ENCODE measurements around the gene UPK3B.
"Not testable (repeated sequence)": the region's sequence is repeated elsewhere in the genome, so short reads cannot be mapped to it uniquely, and the experiment has no call there.

The UPK3B gene

DNA sequence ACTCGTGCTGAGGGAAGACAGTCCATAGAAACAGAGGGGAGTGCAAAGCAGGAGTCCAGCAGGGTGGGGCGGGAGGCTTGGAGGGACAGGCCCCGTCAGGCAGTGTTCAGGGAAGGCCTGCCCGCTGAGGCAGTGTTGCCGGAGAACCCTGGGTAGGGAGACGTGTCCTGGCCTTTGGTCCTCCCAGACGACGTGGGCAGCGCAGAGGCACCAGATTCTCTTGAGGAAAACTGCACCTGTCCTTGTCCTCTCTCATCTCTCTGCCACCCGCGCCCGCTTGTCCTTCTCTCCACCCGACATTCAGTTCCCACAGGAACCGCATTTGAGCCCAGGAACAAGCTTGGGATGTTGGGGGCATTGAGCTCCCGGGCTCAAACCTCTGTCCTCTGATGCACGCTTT lies 14.6 kb upstream of the UPK3B start:
- not testable (repeated sequence) for DNase-seq

DNA sequence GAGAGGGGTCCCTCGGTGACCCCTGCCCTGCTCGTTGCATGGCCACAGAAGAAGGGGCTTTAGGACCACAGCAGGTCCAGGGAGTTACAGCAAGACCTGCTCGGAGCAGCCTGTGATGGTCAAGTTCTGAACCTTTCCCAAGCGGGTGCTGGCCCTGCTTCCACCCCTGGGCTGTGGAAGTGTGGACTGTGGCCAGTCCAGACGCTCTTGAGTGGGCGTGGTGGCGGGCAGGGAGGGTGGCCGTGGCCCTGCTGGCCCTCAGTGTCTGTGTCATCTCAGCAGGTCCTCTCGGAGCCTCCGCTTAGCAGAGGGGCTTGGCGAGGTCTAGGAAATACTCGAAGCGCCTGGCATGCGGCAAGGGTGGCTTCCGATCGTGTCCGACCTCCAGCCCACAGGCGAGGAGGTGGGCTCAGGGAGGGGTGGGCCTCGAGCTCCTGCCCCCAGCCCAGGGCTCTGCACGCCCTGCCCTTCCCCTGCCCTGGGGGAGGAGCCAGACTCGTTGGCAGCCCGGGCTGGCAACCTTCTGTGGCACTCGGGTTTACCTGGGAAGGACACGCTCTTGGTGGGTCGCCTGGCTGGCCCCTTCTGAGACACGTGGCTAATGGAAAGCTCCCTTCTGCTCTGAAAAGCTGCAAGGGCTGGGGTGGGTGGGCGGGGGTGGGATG lies 12.3 kb upstream of the UPK3B start:
- not testable (repeated sequence) for DNase-seq

DNA sequence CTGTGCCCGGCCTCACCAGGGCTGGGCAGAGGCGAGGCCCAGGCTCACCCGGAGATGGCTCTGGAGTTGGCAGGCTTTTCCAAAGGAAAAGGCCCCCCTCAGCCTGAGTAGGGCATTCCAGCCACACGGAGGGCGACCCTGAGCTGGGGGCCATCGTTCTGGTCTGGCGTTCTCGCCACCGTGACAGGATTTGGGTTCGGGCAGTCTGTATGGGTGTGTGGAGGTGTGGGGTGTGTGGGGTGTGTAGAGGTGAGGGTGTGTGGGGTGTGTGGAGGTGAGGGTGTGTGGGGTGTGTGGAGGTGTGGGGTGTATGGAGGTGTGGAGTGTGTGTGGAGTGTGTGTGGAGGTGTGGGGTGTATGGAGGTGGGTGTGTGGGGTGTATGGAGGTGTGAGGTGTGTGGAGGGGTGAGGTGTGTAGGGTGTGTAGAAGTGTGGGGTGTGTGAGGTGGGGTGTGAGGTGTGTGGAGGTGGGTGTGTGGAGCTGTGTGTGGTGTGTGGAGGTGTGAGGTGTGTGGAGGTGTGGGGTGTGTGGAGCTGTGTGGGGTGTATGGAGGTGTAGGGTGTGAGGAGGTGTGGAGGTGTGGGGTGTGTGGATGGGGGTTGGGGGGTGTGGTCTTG lies 11.7 kb upstream of the UPK3B start:
- DNase-seq: not testable (repeated sequence)

DNA sequence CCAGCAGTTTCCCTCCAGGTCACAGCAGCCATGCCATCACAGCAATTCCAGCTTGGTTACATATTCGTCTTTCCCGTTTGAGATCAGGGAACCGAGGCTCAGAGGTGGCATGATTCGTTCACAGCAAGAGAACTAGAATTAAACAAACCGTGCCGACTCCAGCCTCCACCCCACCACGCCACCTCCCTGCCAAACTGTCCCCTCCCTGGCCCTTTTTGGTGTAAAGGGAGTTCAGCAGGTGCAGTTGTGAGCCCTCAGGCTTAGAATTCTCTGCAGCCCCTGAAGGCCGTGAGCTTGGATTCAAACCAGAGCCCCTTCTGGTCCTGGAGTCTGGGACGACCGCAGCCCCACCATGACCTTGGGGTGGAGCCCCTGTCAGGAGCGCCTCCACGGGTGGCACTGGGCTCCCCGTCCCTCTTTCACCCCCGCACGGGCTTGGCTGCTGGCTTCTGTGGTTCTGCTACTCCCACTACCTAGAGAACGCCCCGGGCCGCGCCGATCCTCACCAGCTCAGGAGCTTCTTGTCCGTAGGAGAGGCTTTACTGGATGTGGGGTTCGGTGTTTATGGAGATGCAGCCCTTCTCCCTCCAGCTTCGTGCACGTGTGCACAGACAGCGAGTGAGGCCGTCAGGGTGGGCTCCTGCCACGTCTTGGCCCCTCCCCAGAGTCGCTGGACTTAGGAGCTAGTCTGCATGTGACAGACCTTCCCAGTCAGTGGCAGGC lies 11.0 kb upstream of the UPK3B start:
- not testable (repeated sequence) for DNase-seq

DNA sequence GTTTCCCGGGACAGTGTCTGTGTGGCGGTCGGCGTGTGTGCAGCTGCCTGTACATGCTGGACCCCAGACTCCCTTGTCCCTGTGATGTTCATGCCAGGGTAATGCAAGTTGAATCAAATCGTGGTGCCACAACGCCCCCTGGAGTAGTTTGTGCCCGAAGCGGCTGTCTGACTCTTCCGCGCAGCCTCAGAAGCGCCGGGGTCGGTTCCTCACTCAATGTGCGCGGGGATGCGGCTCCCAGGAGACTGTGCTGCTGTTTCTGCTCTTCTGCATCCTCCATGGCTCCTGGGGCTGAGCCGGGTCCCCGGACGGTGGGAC lies 10.5 kb upstream of the UPK3B start:
- not testable (repeated sequence) for DNase-seq

DNA sequence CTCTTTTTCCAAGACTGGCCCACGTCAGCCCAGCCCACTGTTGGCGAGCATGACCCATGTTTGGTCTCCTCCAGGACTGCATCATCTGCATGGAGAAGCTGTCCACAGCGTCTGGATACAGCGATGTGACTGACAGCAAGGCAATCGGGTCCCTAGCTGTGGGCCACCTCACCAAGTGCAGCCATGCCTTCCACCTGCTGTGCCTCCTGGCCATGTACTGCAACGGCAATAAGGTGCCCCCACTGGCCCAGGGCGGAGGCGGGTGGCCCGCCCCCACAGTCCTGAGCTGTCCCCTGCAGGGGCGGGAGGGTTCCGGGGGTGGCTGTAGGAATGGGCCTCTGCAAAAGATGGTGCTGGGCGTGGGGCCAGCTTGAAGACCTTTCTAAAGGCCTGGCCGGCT lies 8.1 kb upstream of the UPK3B start:
- DNase-seq: not testable (repeated sequence)

DNA sequence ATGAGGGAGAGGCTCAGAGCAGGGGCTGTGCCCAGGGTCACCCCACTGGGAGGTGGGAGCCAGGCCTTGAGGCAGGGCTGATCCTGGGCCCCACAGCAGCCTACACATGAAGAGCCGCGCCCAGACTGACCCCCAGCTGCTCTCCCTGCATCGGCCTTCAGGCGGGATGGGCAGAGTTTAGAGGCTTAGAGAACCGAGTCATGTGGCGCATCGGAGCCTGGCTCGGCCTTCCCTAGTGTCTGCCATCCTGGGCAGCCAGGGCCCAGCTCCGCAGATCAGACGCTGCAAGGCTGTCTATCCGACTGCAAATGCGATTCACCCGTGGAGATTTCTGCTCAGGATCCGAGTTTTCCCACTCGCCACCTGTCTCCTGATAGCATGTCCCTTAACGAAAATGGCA lies 7.5 kb upstream of the UPK3B start:
- not testable (repeated sequence) for DNase-seq

DNA sequence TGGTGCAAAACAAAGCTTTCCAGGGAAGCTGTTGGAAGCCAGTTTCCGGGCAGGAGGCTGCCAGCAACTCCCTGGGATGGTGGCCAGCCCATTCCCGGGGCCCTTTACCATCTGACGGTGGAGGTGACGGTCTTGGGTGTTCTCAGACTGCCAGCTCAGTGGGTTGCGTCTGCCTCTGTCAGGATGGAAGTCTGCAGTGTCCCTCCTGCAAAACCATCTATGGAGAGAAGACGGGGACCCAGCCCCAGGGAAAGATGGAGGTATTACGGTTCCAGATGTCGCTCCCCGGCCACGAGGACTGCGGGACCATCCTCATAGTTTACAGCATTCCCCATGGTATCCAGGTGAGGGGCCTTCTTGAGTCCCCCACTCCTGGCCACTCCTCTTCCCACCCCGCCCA lies 7.1 kb upstream of the UPK3B start:
- not testable (repeated sequence) for DNase-seq

DNA sequence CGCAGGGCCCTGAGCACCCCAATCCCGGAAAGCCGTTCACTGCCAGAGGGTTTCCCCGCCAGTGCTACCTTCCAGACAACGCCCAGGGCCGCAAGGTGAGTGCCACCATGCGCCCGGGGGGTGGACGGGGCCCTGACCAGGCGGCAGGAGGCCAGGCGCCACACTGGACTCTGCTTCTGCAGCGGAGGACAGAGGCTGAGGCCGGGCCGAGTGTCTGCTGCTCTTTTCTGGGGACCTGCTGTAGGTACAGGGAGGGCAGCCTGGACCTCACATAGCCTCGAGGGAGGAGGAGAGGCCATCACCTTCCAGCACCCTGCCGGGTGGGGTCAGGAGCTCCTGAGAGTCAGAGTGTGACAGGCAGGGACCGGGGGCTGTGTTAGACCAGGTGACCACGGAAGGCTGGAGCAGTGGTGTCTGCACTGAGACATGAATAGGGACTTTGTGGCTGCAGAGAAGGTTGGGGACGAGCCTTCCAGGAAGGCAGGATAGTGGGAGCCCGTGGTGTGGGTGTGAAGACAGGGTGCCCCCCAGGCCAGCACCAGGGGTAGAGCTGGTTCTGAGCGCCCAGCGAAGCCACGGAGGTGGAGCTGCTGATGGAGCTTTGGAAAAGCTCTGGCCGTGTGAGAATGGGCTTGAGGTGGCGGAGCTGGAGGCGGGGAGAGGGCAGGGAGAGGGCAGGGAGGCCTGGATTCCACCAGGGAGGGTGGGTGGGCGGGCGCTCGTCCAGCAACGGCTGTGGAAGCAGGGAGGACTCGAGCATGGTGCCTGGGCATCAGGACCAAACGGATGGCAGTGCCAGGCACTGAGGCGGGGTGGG lies 5.8 kb upstream of the UPK3B start:
- DNase-seq: not testable (repeated sequence)

DNA sequence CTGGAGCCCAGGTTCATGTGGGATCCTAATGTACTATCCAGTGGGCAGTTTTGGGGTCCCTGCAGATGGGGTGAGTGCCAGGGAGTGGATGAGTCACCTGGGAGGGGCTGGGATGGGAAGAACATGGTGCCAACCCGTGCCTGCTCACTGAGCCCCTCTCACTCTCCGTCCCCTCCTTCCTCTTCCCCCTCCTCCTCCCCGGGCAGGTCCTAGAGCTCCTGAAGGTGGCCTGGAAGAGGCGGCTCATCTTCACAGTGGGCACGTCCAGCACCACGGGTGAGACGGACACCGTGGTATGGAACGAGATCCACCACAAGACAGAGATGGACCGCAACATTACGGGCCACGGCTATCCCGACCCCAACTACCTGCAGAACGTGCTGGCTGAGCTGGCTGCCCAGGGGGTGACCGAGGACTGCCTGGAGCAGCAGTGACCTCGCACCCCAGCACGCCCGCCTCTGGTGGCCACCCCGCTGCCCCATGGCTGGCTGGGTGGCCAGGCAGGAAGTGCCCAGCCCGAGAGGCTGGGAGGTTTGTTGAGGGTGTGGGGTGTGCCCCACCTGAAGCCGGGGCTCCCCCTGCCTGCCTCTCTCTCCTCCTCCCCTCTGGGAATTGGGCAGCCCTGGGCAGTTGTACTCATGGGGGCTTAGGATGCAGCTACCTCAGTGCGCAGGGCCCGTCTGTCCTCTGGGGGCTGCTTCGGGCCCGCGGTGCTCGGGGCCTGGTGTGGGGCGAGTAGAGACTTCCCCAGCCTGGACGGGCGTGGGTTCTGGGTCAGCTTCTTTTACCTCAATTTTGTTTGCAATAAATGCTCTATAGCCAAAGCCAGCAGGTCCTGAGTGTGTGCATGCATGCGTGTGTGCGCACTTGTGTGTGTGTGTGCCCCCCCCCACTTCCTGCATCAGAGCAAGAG lies 4.9 kb upstream of the UPK3B start:
- no peak for DNase-seq

DNA sequence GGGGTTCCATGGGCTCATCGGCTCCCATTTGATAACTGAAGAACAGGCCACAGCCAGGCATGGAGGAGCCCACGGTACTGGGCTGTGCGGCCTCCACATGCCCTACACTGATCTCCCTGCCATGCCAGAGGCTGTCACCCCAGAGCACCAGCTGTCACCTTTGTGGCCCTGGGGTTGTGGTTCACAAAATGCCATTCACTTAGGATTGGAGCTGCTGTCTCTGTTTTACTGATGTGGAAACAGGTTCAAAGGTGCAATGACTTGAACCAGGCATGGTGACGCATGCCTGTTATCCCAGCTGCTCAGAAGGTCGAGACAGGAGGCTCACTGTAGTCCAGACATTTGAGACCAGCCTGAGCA lies 4.3 kb upstream of the UPK3B start:
- no peak for DNase-seq

DNA sequence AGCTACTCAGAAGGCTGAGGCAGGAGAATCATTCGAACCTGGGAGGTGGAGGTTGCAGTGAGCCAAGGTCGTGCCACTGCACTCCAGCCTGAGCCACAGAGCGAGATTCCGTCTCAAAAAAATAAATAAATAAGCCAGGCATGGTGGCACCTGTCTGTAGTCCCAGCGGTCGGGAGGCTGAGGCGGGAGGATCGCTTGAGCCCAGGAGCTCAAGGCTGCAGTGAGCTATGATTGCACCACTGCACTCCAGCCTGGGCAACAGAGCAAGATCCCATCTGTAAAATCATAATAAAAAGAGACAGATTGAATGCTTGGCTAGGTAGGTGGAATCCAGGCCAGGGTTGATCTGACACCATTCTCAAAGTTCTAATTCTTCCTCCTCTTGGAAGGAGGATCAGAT lies 3.7 kb upstream of the UPK3B start:
- not testable (repeated sequence) for DNase-seq

DNA sequence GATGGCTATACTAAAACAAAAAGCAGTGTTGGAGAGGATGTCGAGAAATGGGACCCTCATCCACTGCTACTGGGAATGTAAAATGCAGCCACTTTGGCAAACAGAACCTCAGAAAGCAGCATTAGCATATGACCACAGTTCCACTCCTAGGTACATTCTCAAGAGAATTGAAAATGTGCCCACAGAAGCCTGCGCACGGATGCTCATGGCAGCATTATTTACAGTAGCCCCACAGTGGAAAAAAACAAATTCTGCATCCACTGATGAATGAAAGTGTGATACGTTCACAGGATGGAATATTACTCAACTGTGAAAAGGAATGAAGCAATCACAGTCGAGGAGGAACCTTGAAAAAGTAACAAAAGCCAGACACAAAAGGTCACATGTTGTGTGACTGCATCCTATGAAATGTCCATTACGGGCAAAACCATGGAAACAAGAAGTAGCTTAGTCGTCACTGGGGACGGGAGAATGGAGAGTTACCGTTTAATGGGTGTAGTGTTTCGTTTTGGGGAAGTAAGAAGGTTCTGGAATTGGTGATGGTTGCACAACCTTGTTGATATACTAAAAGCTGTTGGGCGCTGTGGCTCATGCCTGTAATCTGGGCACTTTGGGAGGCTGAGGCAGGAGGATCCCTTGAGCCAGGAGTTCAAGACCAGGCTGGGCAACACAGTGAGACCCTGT lies 2.5 kb upstream of the UPK3B start:
- no peak for DNase-seq

DNA sequence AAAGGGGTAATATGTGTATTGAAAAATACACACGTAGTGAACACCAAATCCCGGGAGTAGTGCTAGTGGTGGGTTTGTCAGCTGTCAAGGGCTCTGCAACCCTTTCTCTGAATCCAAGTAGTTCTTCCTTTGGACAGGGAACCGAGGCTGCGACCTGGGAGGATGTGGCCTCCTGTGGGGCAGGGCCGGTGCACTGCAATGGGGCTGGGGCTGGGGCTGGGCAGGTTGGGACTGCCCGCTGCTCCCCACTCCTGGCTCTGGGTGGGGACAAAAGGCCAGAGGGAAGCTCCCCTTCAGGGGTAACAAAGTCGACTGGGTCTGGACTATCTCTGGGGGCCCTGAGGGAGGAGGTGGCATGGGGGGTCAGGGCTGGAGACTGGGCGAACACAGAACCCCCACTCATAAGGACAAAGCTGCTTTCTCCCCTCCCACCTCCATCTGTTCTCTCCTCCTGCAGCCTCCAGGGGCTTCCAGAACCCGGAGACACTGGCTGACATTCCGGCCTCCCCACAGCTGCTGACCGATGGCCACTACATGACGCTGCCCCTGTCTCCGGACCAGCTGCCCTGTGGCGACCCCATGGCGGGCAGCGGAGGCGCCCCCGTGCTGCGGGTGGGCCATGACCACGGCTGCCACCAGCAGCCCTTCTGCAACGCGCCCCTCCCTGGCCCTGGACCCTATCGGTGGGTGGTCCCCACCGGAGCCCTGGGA lies 1.0 kb downstream of the UPK3B start:
- DNase-seq: not testable (repeated sequence)

DNA sequence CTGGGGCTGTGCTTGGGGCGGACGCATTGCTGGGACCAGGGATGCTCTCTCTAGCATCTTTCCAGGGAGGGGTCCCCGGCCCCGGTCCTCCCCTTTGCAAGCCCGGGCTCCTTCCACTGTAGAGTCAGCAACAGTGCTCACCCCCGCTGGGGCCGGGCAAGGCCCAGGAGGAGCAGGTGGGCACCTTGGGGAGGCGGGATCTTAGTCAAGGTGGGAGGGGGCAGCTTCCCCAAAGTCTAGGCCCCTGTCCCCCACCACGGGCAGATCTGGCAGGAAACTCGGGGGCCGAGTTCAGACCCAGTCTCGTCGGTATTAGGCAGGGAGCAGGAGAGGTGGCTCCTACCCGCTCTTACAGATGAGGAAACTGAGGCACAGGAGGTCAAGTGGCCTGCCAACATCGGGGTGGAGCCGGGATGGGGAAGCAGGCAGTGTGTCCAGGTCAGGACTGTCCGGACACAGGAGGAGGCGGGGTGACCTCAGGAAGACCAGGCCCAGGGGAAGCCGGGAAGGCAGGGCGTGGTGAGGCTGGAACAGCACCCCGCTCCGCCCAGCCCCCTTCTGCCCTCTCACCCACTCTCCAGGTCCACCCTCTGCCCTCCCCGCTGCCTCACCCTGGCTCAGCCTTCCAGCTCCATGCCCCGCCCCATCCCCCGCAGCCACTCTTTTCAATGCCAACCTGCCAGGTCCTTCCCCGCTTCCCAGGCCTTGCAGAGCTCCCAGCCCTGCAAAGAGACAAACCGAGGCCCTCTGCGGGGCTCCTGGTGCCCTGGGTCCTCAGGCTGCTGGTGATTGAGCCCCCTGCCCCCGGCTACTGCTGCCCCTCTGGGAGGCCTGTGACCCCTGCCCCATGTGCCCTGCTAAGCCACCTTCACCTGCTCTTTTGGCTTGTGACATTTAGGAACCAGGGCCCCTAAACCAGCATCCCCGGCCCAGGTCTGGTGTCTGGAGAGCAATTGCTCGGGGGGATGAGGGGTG lies 1.8 kb downstream of the UPK3B start:
- not testable (repeated sequence) for DNase-seq

DNA sequence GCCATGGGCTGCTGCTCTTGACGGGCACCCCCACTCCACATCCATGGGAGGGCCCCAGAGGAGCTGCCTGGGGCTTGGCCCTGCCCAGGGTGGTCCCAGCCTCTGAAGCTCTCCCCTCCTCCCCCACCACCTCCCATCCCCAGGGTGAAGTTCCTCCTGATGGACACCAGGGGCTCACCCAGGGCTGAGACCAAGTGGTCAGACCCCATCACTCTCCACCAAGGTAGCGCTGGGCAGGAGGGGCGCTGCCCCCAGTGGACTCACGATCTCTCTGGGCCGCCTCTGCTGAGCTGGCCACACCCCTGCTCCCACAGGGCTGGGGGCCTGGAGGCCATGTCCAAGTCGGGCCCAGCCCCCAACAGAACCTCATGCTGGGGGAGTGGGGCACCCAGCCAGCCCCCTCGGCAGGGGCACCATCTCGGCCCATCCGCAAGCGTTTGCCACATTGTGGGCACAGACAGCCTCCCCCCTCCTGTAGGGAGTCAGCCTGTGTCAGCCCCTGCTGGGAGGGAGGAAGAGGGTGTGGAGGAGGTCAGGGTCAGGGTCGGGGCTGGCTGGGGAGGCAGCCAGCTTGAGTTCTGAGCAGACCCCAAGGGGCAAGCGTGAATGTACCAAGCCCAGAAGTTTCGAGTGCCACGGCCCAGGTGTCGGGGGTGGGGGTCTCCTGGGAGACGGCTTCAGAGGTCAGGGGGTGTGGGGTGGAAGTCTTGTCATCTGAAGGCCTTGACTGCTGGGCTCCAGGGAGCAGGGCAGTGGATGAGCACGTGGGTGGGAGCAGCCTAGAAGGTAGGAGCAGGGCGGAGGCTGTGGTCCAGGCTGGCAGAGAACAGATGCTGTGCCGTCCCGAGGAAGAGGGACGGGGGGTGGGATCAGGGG lies 2.8 kb downstream of the UPK3B start:
- DNase-seq: no peak

DNA sequence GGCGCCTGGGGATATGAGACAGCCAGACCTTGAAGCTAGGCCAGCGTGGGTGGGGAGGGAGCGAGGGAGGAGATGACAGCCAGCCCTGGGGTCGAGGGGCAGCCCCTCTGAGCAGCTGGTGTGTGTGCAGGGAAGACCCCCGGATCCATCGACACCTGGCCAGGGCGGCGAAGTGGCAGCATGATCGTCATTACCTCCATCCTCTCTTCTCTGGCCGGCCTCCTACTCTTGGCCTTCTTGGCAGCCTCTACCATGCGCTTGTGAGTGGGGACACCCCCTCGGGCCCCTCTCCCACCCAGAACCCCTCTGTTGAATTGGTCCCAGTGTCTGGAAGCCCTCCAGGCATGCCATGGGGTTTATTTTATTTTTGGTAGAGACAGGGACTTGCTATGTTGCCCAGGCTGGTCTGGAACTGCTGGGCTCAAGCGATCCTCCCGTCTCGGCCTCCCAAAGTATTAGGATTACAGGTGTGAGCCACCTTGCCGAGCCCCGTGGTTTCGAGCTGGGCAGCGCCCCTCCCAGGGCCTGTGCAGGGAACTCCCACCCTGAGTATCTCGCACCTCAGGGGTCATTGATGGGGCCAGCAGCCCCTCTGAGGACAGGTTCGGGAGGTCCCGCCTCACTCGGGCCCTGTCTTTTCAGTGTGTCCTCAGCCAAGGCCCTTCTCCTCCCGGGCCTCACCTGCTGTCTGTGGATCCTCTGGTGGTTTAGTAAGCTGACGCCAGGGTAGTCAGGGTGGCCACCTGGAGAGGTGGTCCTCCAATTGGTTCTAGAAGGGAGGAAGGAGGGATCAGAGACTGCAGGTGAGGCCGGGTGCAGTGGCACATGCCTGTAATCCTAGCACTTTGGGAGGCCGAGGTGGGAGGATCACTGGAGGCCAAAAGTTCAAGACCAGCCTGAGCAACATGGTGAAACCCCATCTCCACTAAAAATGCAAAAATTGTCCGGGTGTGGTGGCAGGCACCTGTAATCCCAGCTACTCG lies 3.8 kb downstream of the UPK3B start:
- DNase-seq: no peak
